Stimulated activated naive CD8-positive, alpha-beta T cell treated with anti-CD3 and anti-CD28 coated beads, Interleukin-15, Interleukin-2, amounts not matched to agents 100 ng/mL and 50 ng/mL, for 24 hours (primary cell): ENCODE measurements around the gene ACVRL1.

ENCODE experiments used
- H3K27ac Mint-ChIP-seq: one replicate; pipeline ENCODE4 v1.8.0; 2021; ENCODE audit warnings: mild to moderate bottlenecking, mixed read lengths
- H3K27me3 Mint-ChIP-seq: one replicate; pipeline ENCODE4 v1.8.0; 2021; ENCODE audit warnings: mixed read lengths
- H3K36me3 Mint-ChIP-seq: one replicate; pipeline ENCODE4 v1.8.0; 2021; ENCODE audit warnings: low read depth, mixed read lengths
- H3K4me1 Mint-ChIP-seq: one replicate; pipeline ENCODE4 v1.8.0; 2021; ENCODE audit warnings: low read depth, mixed read lengths
- H3K4me3 Mint-ChIP-seq: one replicate; pipeline ENCODE4 v1.8.0; 2021; ENCODE audit warnings: mild to moderate bottlenecking, mixed read lengths
- H3K9me3 Mint-ChIP-seq: one replicate; pipeline ENCODE4 v1.8.0; 2021; ENCODE audit warnings: mixed read lengths

The ACVRL1 gene

GRCh38 chr12:51926064-51926632 lies 18.8 kb downstream of the ACVRL1 start:
- Mint-ChIP-seq H3K27me3 (peaks cover 4% of the 10 kb centered on the region), H3K27ac (no peak overlapping the region), H3K9me3 (no peaks in the 10 kb centered on the region), H3K36me3 (no peaks in the 10 kb centered on the region), H3K4me1 (peaks cover 10% of the 10 kb centered on the region), H3K4me3 (no peak overlapping the region)

- Mint-ChIP-seq H3K36me3 (no peaks in the 10 kb centered on the region), H3K4me1 (peaks cover 10% of the 10 kb centered on the region), H3K9me3 (no peaks in the 10 kb centered on the region), H3K27ac (no peak overlapping the region), H3K27me3 (peaks cover 4% of the 10 kb centered on the region), H3K4me3 (no peak overlapping the region)
Measured at GRCh38 chr12:51926718-51927117, 19.4 kb downstream of the ACVRL1 start.

DNA sequence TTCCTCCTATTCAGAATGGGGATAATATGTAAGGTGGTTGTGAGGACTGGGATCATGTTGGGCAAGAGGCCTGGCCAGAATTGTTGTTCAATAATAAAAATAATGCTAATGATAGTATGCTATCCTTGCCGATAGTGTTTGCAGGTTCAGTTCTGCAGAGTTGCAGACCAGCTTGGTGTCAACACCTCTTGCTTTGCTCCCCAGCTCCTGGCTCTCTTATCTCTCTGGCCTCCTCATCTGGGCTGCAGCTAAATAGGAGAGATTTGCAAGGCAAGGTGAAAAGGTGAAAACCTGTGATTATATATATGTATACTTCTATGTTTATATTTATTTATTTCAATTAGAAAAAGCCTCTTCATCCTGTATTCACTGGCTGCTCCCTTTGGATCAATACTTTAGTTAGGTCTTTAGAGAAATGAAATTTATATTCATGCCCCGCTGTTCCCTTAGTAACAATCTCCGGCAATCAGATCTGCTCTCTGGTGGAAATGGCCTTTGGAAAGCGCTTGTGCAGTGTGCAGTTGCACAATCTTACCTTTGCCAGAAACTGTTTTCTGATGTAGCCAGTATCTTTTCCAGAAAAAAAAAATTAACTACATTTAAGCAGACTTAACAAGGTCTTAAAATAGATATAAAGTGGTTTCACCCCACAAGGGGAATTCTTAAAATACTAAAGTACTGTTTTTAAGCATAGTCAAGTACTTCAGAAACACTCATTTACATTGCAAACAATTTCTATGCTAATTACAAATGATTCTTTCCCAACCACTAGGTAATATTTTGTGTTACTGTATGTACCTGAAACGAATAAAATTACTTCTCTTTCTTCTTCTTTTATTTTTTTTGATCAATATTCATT lies 25.1 kb downstream of the ACVRL1 start:
- Mint-ChIP-seq H3K9me3 (no peaks in the 10 kb centered on the region), H3K27me3 (no peaks in the 10 kb centered on the region), H3K4me1 (no peaks in the 10 kb centered on the region), H3K27ac (no peak overlapping the region), H3K4me3 (no peak overlapping the region), H3K36me3 (no peaks in the 10 kb centered on the region)

- Mint-ChIP-seq H3K36me3 (no peaks in the 10 kb centered on the region), H3K9me3 (no peaks in the 10 kb centered on the region), H3K27ac (no peak overlapping the region), H3K4me3 (no peak overlapping the region), H3K4me1 (no peaks in the 10 kb centered on the region), H3K27me3 (no peaks in the 10 kb centered on the region)
Measured at GRCh38 chr12:51934080-51934479, 26.8 kb downstream of the ACVRL1 start.

DNA sequence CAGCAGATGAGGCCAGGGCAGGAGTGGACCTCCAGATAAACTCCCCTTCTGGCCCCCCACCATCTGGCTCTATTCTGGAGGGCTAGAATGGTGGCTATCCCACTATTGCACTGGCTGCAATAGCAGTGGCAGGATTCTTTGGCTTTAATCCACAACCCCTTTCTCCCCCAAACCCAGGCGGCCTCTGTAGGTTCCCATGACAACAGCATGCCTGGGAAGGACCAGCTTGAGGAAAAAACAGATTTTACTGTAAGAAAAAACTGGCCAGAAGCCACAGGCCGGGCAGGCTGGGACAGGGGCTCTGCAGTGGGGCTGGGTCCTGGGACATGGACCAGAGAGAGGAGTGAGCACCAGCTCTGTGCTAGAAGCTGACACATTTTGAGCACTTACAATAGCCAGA lies 30.6 kb downstream of the ACVRL1 start:
- Mint-ChIP-seq H3K4me1 (no peaks in the 10 kb centered on the region), H3K36me3 (no peaks in the 10 kb centered on the region), H3K9me3 (no peaks in the 10 kb centered on the region), H3K27ac (no peak overlapping the region), H3K27me3 (no peaks in the 10 kb centered on the region), H3K4me3 (no peak overlapping the region)

DNA sequence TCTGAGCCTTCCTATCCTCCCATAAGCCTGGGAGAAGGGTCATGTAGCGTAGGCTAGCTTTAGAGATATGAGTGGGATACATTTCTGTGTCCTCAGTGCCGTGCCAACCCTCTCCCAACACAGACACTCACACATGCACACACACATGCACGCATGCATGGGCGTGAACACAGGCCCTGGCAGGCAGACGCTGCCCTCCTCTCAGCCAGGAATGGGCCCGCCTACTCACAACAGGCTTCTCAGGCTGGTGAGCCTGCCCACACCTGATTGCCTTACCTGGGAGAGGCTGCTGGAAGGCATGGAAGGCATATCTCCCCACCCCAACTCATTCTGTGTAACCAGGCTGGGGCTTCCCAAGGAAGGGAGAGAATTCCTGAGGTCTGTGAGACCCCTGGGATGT lies 31.4 kb downstream of the ACVRL1 start:
- Mint-ChIP-seq H3K4me1 (no peaks in the 10 kb centered on the region), H3K9me3 (no peaks in the 10 kb centered on the region), H3K4me3 (no peak overlapping the region), H3K36me3 (no peaks in the 10 kb centered on the region), H3K27me3 (no peaks in the 10 kb centered on the region), H3K27ac (no peak overlapping the region)

GRCh38 chr12:51941011-51941581 lies 33.8 kb downstream of the ACVRL1 start:
- H3K36me3 Mint-ChIP-seq: peaks cover 4% of the 10 kb centered on the region
- H3K9me3 Mint-ChIP-seq: peaks cover 12% of the 10 kb centered on the region
- no peak overlapping the region for H3K4me3 Mint-ChIP-seq
- H3K27me3 Mint-ChIP-seq: peaks cover 4% of the 10 kb centered on the region
- H3K27ac Mint-ChIP-seq: no peak overlapping the region
- H3K4me1 Mint-ChIP-seq: no peaks in the 10 kb centered on the region

DNA sequence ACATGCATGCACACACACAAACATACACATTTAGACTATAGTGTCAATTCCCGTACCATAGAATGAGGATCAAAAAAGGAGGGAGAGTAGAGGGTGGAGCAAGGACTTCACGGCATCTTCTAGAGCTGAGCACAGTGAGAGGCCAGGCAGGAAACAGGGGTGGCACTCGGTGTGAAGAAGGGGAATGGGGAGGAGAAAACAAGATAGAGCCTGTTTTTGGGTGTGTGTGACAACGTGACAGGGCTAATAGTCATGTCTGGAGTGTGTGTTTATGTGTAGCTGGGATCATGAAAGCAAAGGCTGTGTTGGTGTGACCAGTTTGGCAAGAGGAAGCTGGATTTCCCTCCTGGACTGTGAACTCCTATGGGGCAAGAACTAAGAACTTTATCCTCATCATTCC lies 34.3 kb downstream of the ACVRL1 start:
- Mint-ChIP-seq H3K9me3 (peaks cover 12% of the 10 kb centered on the region), H3K4me1 (no peaks in the 10 kb centered on the region), H3K27me3 (peaks cover 4% of the 10 kb centered on the region), H3K27ac (no peak overlapping the region), H3K4me3 (no peak overlapping the region), H3K36me3 (peaks cover 4% of the 10 kb centered on the region)

GRCh38 chr12:51942056-51942455 lies 34.8 kb downstream of the ACVRL1 start:
- Mint-ChIP-seq H3K4me3 (no peak overlapping the region), H3K27me3 (peaks cover 4% of the 10 kb centered on the region), H3K4me1 (no peaks in the 10 kb centered on the region), H3K9me3 (peaks cover 12% of the 10 kb centered on the region), H3K27ac (no peak overlapping the region), H3K36me3 (peaks cover 4% of the 10 kb centered on the region)

DNA sequence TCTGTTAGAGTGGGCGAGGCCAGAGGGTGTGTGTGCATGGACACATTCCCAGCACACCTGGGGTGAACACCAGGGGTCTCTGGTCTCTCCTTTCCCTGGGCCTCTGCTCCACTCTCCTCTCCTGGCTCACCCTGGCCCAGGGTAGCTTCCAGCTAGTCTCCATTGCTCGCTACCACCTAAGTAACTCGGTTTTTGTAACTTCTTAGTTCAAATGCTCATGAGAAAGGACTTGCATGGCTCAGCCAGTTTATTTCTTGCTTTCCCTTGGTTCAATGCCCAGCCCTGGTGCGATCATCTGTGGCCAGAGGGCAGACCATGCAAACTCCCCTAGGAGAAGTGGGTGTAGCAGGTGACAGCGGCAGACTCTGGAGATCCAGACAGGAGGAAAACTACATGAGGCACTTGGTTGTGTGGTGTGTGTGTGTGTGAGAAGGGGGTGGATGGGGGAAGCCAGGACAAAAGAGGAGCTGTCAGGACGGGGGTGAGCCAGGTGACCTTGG lies 35.2 kb downstream of the ACVRL1 start:
- H3K36me3 Mint-ChIP-seq: peaks cover 4% of the 10 kb centered on the region
- no peaks in the 10 kb centered on the region for H3K4me1 Mint-ChIP-seq
- H3K27ac Mint-ChIP-seq: no peak overlapping the region
- peaks cover 4% of the 10 kb centered on the region for H3K27me3 Mint-ChIP-seq
- H3K9me3 Mint-ChIP-seq: peaks cover 12% of the 10 kb centered on the region
- H3K4me3 Mint-ChIP-seq: no peak overlapping the region

- Mint-ChIP-seq H3K36me3 (peaks cover 4% of the 10 kb centered on the region), H3K27ac (no peak overlapping the region), H3K9me3 (peaks cover 12% of the 10 kb centered on the region), H3K4me1 (no peaks in the 10 kb centered on the region), H3K4me3 (no peak overlapping the region), H3K27me3 (peaks cover 4% of the 10 kb centered on the region)
Measured at GRCh38 chr12:51943346-51943745, 36.0 kb downstream of the ACVRL1 start.

- H3K9me3 Mint-ChIP-seq: peaks cover 12% of the 10 kb centered on the region
- H3K4me3 Mint-ChIP-seq: no peak overlapping the region
- no peak overlapping the region for H3K27ac Mint-ChIP-seq
- peaks cover 10% of the 10 kb centered on the region for H3K27me3 Mint-ChIP-seq
- H3K36me3 Mint-ChIP-seq: peaks cover 4% of the 10 kb centered on the region
- no peaks in the 10 kb centered on the region for H3K4me1 Mint-ChIP-seq
Measured at GRCh38 chr12:51944608-51945233, 37.4 kb downstream of the ACVRL1 start.

DNA sequence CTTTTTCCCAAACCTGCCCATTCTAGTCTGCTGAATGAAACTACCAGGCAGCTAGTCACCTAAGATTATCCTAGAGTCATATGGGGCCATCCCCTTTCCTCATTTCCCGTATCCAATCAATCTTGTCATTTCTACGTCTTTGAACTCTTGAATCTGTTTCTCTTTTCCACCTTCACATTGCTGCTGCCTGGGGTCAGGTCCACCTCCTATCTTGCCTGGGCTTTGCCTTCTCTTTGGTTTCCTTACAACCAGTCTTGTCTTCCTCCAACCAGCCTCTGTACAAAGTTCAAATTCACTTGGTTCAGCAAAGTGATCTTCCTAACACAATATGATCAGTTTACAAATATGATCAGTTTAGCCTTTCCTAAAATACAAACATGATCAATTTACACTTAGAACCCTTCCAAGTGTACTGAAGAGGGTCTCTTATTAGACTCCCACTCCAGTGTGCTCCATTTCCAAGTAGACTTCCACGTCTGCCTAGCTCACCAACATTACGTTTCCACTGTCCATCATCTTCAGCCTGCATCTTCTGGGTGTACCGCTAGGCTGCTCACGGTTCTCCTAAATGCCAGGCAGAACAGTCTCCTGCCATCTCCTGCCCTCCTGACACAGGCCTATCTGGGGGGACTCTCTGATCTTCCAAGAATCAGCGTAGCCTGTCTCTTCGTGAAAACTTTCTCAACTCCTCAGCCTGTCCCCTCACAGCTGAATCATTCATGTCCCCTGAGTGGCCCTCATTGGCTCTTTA lies 40.1 kb downstream of the ACVRL1 start:
- Mint-ChIP-seq H3K4me1 (peaks cover 1% of the 10 kb centered on the region), H3K9me3 (peaks cover 12% of the 10 kb centered on the region), H3K27ac (no peak overlapping the region), H3K4me3 (no peak overlapping the region), H3K36me3 (peaks cover 4% of the 10 kb centered on the region), H3K27me3 (peaks cover 16% of the 10 kb centered on the region)

DNA sequence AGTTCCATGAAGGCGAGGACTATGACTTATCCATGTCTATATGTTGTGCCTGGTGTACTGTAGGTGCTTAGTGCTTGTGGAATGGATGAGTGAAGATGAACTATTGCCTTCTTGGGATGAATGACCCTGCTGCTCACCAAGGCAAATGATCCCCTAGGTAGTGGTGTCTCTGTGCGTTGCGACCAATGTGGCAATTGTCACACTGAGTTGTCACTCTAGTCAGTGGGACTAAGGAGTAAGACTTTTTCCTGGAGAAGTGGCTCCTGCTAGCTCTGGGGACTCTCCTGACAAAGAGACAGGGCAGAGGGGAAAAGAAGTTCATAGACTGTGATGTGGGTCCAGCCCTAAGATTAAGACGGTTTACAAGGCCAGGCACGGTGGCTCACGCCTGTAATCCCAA lies 40.8 kb downstream of the ACVRL1 start:
- H3K36me3 Mint-ChIP-seq: peaks cover 4% of the 10 kb centered on the region
- H3K27me3 Mint-ChIP-seq: peaks cover 16% of the 10 kb centered on the region
- H3K4me3 Mint-ChIP-seq: no peak overlapping the region
- peaks cover 8% of the 10 kb centered on the region for H3K4me1 Mint-ChIP-seq
- no peak overlapping the region for H3K27ac Mint-ChIP-seq
- peaks cover 12% of the 10 kb centered on the region for H3K9me3 Mint-ChIP-seq
